Measurements from ENCODE around the gene USP1.
A peak's percentile ranks its signal among the peaks of the same experiment; 100 is the strongest.

USP1 gene

DNA sequence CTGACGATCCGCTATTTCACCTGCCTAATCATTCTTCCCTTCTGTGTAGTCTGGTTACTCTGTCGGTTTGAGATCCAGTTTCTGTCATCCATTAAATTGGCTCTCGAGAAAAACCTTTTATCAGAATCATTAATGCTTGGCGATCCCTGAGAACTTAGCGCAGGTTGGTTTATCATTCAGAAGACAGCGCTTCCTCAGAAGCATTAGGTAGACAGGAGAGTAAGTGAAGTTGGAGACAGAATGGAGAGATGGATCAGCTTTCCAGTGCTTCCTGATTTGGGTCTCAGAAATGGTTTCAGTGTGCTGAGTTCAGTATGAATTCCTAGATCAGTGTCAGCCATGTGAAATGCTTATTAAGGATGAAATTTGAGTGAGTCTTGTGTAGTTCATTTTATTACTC is 1.3 kb downstream of the USP1 start:
- DNase-seq (no peak), ATAC-seq (no peak)
- Mint-ChIP-seq H3K27me3 (no peaks in the 10 kb centered on the region), H3K4me3 (peak overlapping the region; percentile 85 to 96), H3K9me3 (peaks cover 0 to 4% of the 10 kb centered on the region in 2 donors), H3K27ac (peak overlapping the region; percentile 93 to 100), H3K4me1 (peaks cover 38% of the 10 kb centered on the region)

DNA sequence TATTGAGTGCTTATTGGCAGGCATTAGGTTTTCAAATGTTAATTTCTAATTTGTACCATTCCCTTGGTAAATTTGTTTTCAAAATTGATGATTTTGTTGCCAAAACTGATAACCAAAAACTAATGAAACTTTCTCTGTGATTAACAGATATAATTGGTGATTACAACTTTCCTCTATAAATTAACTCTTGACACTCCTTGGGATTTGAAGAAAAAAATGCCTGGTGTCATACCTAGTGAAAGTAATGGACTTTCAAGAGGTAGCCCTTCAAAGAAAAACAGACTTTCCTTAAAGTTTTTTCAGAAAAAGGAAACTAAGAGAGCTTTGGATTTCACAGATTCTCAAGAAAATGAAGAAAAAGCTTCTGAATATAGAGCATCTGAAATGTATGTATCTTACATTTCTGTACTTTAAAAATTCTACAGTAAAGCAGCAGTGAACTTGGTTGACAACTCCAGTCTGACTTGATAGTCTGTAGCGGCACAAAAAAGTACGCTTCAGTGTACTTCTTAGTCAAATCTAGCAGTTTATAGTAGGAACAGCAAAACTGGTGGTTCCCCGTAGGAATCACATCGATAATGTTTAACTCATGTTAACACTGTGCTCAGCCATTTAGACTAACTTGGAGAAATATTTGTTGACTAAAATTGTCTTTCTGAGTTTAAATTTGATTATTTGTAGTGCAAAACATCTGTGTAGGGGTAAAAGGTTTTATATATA is 3.0 kb downstream of the USP1 start:
- peaks cover 36% of the 10 kb centered on the region for H3K4me1 Mint-ChIP-seq
- no peak for DNase-seq
- H3K9me3 Mint-ChIP-seq = peaks cover 0 to 4% of the 10 kb centered on the region in 2 donors
- H3K4me3 Mint-ChIP-seq = peak overlapping the region; percentile 45 to 96
- no peak overlapping the region for H3K27ac Mint-ChIP-seq
- H3K27me3 Mint-ChIP-seq = no peaks in the 10 kb centered on the region
- ATAC-seq = no peak

- DNase-seq (no peak), ATAC-seq (no peak)
- peaks cover 38% of the 10 kb centered on the region for H3K4me1 Mint-ChIP-seq
Observed at GRCh38 chr1:62444701-62445100, 7.9 kb downstream of the USP1 start.

GRCh38 chr1:62448221-62448933 is 11.5 kb downstream of the USP1 start:
- no peaks in the 10 kb centered on the region for H3K27me3 Mint-ChIP-seq
- peaks cover 26% of the 10 kb centered on the region for H3K4me1 Mint-ChIP-seq
- H3K27ac Mint-ChIP-seq = peak overlapping the region in 1 of 2 donors; percentile 52
- ATAC-seq (no peak), DNase-seq (no peak)
- no peaks in the 10 kb centered on the region for H3K9me3 Mint-ChIP-seq
- no peak overlapping the region for H3K4me3 Mint-ChIP-seq

More at GRCh38 chr1:62444701-62445100, 7.9 kb downstream of the USP1 start:
- Mint-ChIP-seq H3K4me3 (no peak overlapping the region), H3K27me3 (no peaks in the 10 kb centered on the region), H3K9me3 (no peaks in the 10 kb centered on the region), H3K27ac (no peak overlapping the region)

- ATAC-seq (peak; percentile 60), DNase-seq (no peak)
- H3K27me3 Mint-ChIP-seq = no peaks in the 10 kb centered on the region
- H3K9me3 Mint-ChIP-seq = no peaks in the 10 kb centered on the region
- H3K4me1 Mint-ChIP-seq = peaks cover 26% of the 10 kb centered on the region
- no peak overlapping the region for H3K27ac Mint-ChIP-seq
- H3K4me3 Mint-ChIP-seq = no peak overlapping the region
Observed at GRCh38 chr1:62450301-62450700, 13.5 kb downstream of the USP1 start.

DNA sequence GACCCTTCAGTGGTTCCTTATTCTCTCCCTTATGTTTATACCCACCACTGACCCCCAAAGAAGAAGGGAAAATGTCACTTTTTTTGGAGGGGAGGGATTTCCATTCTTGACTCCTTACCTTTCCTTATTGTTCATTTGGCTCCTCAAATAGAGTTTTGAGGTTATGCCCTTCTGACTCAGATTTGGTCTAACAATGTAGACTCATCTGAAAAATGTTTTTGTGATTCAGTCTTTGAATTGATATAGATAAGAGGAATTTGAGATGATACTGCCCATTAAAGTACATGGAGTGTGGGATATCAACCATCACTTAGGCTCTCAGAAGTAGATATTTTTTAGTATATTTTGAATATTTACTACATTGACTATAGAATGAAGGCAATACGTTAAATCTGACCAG is 16.1 kb downstream of the USP1 start:
- Mint-ChIP-seq H3K9me3 (no peaks in the 10 kb centered on the region), H3K27ac (no peak overlapping the region), H3K4me3 (no peak overlapping the region), H3K4me1 (peaks cover 20% of the 10 kb centered on the region), H3K27me3 (no peaks in the 10 kb centered on the region)
- ATAC-seq (no peak), DNase-seq (no peak)

DNA sequence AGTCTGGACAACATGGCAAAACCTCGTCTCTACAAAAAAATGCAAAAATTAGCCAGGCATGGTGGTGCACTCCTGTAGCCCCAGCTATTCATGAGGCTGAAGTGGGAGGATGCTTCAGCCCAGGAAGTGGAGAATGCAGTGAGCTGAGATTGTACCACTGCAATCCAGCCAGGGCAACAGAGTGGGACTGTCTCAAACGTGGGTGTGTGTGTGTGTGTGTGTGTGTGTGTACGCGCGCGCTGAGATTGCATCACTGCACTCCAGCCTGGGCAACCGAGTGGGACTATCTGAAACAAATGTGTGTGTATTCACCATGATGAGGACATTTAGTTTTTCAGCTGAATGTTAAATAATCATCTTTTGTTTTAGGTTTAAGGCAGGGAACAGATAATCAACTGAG is 21.1 kb downstream of the USP1 start:
- Mint-ChIP-seq H3K4me3 (no peak overlapping the region), H3K9me3 (no peaks in the 10 kb centered on the region), H3K27ac (peak overlapping the region in 1 of 2 donors; percentile 42), H3K4me1 (no peaks in the 10 kb centered on the region), H3K27me3 (no peaks in the 10 kb centered on the region)
- no peak for ATAC-seq
- DNase-seq = no peak

DNA sequence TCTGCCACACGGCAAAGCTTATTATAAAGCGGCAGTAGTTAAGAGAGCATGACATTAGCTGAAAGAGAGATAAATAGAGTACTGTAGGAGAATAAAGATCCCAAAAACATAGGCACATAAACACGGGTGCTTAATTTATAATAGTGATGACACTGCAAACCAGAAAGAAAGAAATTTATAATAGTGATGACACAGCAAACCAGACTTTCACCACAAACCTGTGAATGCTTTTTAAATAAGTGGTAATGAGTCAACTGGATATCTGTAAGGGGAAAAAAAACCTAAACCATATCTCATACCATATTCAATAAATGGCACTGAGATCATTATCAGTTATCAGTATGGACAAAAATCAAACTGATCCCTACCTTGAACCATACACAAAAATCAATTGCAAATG is 25.5 kb downstream of the USP1 start:
- no peak overlapping the region for H3K27ac Mint-ChIP-seq
- no peak for ATAC-seq

DNA sequence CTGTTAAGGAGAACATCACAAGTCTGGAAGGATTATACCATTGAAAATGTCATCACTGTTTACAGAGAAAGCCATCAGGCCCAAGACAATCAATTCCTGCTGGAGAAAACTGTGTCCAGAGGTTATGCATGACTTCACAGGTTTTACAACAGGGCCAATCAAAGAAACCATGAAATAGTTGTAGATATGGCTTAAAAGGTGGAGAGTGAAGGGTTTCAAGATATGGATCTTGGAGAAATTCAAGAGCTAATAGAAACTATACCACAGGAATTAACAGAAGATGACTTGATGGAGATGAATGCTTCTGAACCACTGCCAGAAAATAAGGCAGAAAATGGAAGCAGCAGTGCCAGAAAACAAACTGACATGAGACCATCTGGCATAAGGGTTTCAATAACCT is 30.2 kb downstream of the USP1 start:
- Mint-ChIP-seq H3K27ac (no peak overlapping the region), H3K27me3 (no peaks in the 10 kb centered on the region), H3K9me3 (peaks cover 0 to 21% of the 10 kb centered on the region in 2 donors), H3K4me1 (no peaks in the 10 kb centered on the region), H3K4me3 (no peak overlapping the region)
- ATAC-seq (no peak), DNase-seq (no peak)

More for the DNA sequence above, 25.5 kb downstream of the USP1 start:
- DNase-seq = no peak
- Mint-ChIP-seq H3K4me3 (no peak overlapping the region), H3K27me3 (no peaks in the 10 kb centered on the region), H3K4me1 (no peaks in the 10 kb centered on the region), H3K9me3 (peaks cover 0 to 3% of the 10 kb centered on the region in 2 donors)

DNA sequence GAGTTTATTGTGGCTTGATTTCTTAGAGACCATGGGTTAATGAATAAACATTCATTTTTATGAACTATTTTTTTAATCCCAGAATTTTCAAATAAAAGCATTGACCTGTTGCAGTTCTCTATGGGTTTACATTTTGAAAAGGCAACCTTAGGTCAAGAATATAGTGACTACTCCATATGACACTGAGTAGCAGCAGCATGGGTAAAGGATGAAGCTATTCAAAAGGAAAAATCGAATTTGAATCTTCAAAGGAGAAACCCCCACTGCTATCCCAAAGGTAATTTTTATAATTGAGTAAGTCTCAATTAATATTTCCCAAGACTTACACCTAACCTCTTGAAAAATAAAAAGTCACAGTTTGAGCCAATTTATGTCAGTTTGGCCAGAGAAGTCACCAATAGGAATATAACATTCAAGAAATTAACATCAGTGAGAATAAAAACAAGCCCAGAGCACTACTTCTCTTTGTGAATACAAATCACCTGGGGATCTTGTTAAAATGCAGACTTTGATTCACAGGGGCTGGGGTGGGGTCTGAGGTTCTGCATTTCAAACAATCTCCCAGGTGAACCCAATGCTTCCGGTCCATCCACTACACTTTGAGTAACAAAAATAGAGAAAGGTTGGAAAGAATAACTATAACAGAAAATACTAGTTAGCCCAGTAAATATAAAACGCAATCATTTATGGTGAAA is 39.8 kb downstream of the USP1 start:
- no peaks in the 10 kb centered on the region for H3K9me3 Mint-ChIP-seq
- no peak for ATAC-seq
- H3K27me3 Mint-ChIP-seq = no peaks in the 10 kb centered on the region
- DNase-seq = no peak
- H3K4me1 Mint-ChIP-seq = no peaks in the 10 kb centered on the region
- H3K4me3 Mint-ChIP-seq = no peak overlapping the region
- no peak overlapping the region for H3K27ac Mint-ChIP-seq

DNA sequence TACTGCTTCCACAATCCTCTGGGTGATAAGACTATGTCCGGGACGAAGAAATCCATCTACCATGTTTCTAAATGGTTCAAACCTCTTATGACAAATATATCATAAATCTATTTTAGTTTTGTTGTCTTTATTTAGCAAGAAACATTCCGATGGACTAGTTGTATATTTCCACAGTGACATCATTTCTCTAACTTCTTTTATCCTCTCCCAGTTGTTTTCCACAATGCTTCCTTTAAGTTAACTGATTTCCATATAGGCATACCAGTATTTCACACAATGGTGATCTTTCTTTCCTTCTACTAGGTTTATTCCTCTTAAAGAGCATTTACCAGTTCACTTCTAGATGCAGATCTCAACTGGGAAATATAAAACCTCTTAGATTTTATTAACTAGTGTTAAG is 44.8 kb downstream of the USP1 start:
- Mint-ChIP-seq H3K9me3 (no peaks in the 10 kb centered on the region), H3K4me3 (no peak overlapping the region), H3K27ac (no peak overlapping the region), H3K27me3 (no peaks in the 10 kb centered on the region), H3K4me1 (no peaks in the 10 kb centered on the region)
- DNase-seq (no peak), ATAC-seq (no peak)

- DNase-seq = no peak
- H3K27ac Mint-ChIP-seq = no peak overlapping the region
- no peak overlapping the region for H3K4me3 Mint-ChIP-seq
- no peak for ATAC-seq
- H3K9me3 Mint-ChIP-seq = no peaks in the 10 kb centered on the region
- H3K27me3 Mint-ChIP-seq = no peaks in the 10 kb centered on the region
- H3K4me1 Mint-ChIP-seq = no peaks in the 10 kb centered on the region
Observed at GRCh38 chr1:62484824-62485468, 48.1 kb downstream of the USP1 start.

- Mint-ChIP-seq H3K4me1 (no peaks in the 10 kb centered on the region), H3K27me3 (no peaks in the 10 kb centered on the region), H3K9me3 (no peaks in the 10 kb centered on the region), H3K4me3 (no peak overlapping the region), H3K27ac (no peak overlapping the region)
- no peak for DNase-seq
- ATAC-seq = no peak
Observed at GRCh38 chr1:62487956-62488355, 51.1 kb downstream of the USP1 start.

GRCh38 chr1:62492521-62492920 is 55.7 kb downstream of the USP1 start:
- no peak for DNase-seq
- Mint-ChIP-seq H3K9me3 (no peaks in the 10 kb centered on the region), H3K27ac (peak overlapping the region in 1 of 2 donors; percentile 7), H3K4me3 (no peak overlapping the region), H3K27me3 (no peaks in the 10 kb centered on the region), H3K4me1 (no peaks in the 10 kb centered on the region)
- no peak for ATAC-seq

- Mint-ChIP-seq H3K9me3 (no peaks in the 10 kb centered on the region), H3K4me3 (no peak overlapping the region), H3K4me1 (no peaks in the 10 kb centered on the region), H3K27ac (no peak overlapping the region), H3K27me3 (no peaks in the 10 kb centered on the region)
- DNase-seq = no peak
- ATAC-seq = no peak
Observed at GRCh38 chr1:62493656-62494055, 56.8 kb downstream of the USP1 start.

DNA sequence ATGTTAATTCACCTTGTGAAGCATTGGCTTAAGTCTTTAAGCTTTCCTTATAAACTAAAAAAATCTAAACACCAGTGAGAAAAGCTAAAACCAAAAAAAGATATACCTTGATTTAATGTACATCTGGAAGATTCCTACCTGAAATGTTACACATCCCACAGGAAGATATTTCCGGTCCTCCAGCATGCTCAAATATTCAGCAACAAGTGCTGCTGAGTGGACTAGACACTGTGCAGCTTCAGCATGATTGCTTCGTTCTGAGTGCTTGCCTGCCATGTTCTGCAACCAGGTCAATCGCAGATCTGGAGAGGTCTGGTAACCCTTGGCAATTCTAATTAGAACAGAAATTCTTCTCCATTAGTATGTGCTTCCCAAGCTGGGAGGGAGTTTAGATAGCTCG is 57.3 kb downstream of the USP1 start:
- ATAC-seq (no peak), DNase-seq (no peak)
- Mint-ChIP-seq H3K4me3 (no peak overlapping the region), H3K9me3 (no peaks in the 10 kb centered on the region), H3K27me3 (no peaks in the 10 kb centered on the region), H3K4me1 (no peaks in the 10 kb centered on the region), H3K27ac (no peak overlapping the region)
